Trophoblast cell (in vitro differentiated cells and primary cell): ENCODE measurements around the gene GRID2IP.

Source experiments
- DNase-seq, 2 donors: peaks; one replicate each; pipeline ENCODE4 v3.0.0-alpha.2; 2016
- H2AFZ ChIP-seq: 2 replicates; pipeline ENCODE4 v1.6.1; 2013; ENCODE audit warnings: low read length, moderate library complexity, mild to moderate bottlenecking; ENCODE audit not compliant: insufficient read depth, poor library complexity
- H2AK5ac ChIP-seq: 2 replicates; pipeline ENCODE4 v1.6.1; 2013; ENCODE audit warnings: mild to moderate bottlenecking, low read length
- H2BK120ac ChIP-seq: 2 replicates; pipeline ENCODE4 v1.6.1; 2013; ENCODE audit warnings: low read length, mild to moderate bottlenecking, moderate library complexity; ENCODE audit not compliant: insufficient read depth, poor library complexity
- H2BK12ac ChIP-seq: 2 replicates; pipeline ENCODE4 v1.6.1; 2013; ENCODE audit warnings: mild to moderate bottlenecking, low read length, moderate library complexity
- H2BK5ac ChIP-seq: 2 replicates; pipeline ENCODE4 v1.6.1; 2013; ENCODE audit warnings: low read length, low read depth, moderate library complexity, mild to moderate bottlenecking; ENCODE audit not compliant: poor library complexity
- H3K14ac ChIP-seq: 2 replicates; pipeline ENCODE4 v1.6.1; 2013; ENCODE audit warnings: mild to moderate bottlenecking, low read length
- H3K18ac ChIP-seq: 2 replicates; pipeline ENCODE4 v1.6.1; 2013; ENCODE audit warnings: mild to moderate bottlenecking, low read length
- H3K23ac ChIP-seq: 2 replicates; pipeline ENCODE4 v1.6.1; 2013; ENCODE audit warnings: low read length
- H3K27ac ChIP-seq: 2 replicates; pipeline ENCODE4 v1.5.1; 2013; ENCODE audit warnings: low read depth, mild to moderate bottlenecking, inconsistent platforms, low read length, moderate library complexity
- H3K27me3 ChIP-seq: 2 replicates; pipeline ENCODE4 v1.6.1; 2013; ENCODE audit warnings: inconsistent platforms, mild to moderate bottlenecking, low read length, moderate library complexity; ENCODE audit not compliant: insufficient read depth
- H3K36me3 ChIP-seq, 2 experiments: 1 replicate in 1 of 2; 2 replicates in 1 of 2; pipeline ENCODE4 v1.6.1; 2013; ENCODE audit warnings: low read length in 2 of 2, mild to moderate bottlenecking in 2 of 2, moderate library complexity in 1 of 2; ENCODE audit not compliant: insufficient read depth in 2 of 2, control insufficient read depth in 1 of 2
- H3K4ac ChIP-seq: 2 replicates; pipeline ENCODE4 v1.6.1; 2013; ENCODE audit warnings: low read depth, mild to moderate bottlenecking, low read length, moderate library complexity
- H3K4me1 ChIP-seq, 2 experiments: 1 replicate in 1 of 2; 2 replicates in 1 of 2; pipeline ENCODE4 v1.6.1; 2013; ENCODE audit warnings: low read length in 2 of 2, mild to moderate bottlenecking in 2 of 2, moderate library complexity in 1 of 2; ENCODE audit not compliant: insufficient read depth in 2 of 2, control insufficient read depth in 1 of 2
- H3K4me2 ChIP-seq: 2 replicates; pipeline ENCODE4 v1.6.1; 2013; ENCODE audit warnings: inconsistent platforms, mild to moderate bottlenecking, low read length, moderate library complexity
- H3K4me3 ChIP-seq: 2 replicates; pipeline ENCODE4 v1.5.1; 2013; ENCODE audit warnings: mild to moderate bottlenecking, low read depth, low read length, inconsistent platforms
- H3K79me1 ChIP-seq: one replicate; pipeline ENCODE4 v1.6.1; 2013; ENCODE audit warnings: low read length
- H3K79me2 ChIP-seq: 2 replicates; pipeline ENCODE4 v1.6.1; 2013; ENCODE audit warnings: low read length, mild to moderate bottlenecking; ENCODE audit not compliant: control insufficient read depth, insufficient read depth, poor library complexity
- H3K9ac ChIP-seq: 2 replicates; pipeline ENCODE4 v1.6.1; 2013; ENCODE audit warnings: mild to moderate bottlenecking, low read length
- H3K9me3 ChIP-seq: 2 replicates; pipeline ENCODE4 v1.6.1; 2013; ENCODE audit warnings: low read depth, mild to moderate bottlenecking, control low read depth, inconsistent platforms, low read length; ENCODE audit not compliant: insufficient read depth
- H4K12ac ChIP-seq: 2 replicates; pipeline ENCODE4 v1.6.1; 2013; ENCODE audit warnings: low read depth, mild to moderate bottlenecking, low read length, moderate library complexity
- H4K8ac ChIP-seq: 2 replicates; pipeline ENCODE4 v1.6.1; 2013; ENCODE audit warnings: low read depth, mild to moderate bottlenecking, low read length, moderate library complexity
- H4K91ac ChIP-seq: one replicate; pipeline ENCODE4 v1.6.1; 2013; ENCODE audit warnings: low read depth, mild to moderate bottlenecking, low read length, moderate library complexity
- WGBS: extraction: QIAGEN DNeasy Blood & Tissue Kit; methylation state at CpG from one replicate; pipeline ENCODE4 v1.1.7; 2013; ENCODE audit warnings: missing lambda C conversion rate; ENCODE audit not compliant: insufficient read length, insufficient coverage; ENCODE audit errors: extremely low coverage; 5-methylcytosine and 5-hydroxymethylcytosine counted together

Gene GRID2IP

DNA sequence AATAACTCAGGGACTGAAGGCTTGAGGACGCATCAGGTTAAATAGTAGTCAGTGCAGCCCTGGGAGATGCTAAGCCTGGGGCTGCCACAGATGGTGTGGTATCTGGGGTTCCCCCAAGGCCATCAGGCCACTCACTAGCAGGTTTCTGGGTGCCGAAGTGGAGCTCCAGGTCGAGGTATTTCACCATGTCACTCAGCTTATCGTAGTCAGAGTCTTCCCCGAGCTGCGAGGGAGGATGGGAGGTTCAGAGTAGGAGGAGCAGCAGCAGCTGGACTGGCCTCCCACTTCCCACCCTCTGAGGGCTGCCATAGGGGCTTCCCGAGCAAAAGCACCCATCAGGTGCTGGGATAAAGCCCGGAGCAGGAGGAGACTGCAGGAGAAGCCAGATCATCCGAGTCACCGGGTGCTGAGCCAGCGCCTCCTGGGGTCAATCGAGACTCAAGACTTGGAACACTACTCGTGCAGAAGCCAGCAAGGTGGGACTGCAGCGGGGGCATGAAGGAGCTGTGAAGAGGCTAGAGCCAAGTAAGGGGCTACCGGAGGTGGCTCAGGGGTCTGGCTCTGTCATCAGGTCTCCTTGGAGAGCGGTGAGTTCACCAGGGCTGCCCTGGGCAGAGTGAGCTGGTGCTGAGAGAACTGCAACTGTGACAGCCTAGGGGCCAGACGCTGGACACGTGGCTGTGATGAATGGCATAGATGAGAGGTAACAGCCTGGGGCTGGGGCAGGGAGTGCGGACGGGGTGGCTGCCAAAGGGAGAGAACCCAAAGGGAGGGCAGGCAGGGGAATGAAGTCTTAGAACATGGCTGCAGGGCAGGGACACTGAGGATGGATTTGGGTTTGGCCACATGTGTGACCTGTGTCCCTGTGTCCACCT, 45.3 kb downstream of the GRID2IP start:
- Histone ChIP-seq H2BK12ac (no peak overlapping the region), H3K4me2 (no peak overlapping the region), H4K91ac (no peak overlapping the region), H3K14ac (no peak overlapping the region), H3K4me3 (no peak overlapping the region), H3K36me3 (no peaks in the 10 kb centered on the region), H3K79me1 (peaks cover 3% of the 10 kb centered on the region), H3K9ac (no peak overlapping the region), H3K18ac (no peak overlapping the region), H2BK5ac (no peak overlapping the region), H4K8ac (no peak overlapping the region), H2AFZ (no peak overlapping the region), H2AK5ac (no peak overlapping the region), H4K12ac (no peak overlapping the region), H3K9me3 (peaks cover 7% of the 10 kb centered on the region), H3K4me1 (peaks cover 9 to 13% of the 10 kb centered on the region in 2 experiments), H3K23ac (no peak overlapping the region), H3K27me3 (no peaks in the 10 kb centered on the region), H3K4ac (no peak overlapping the region), H3K27ac (no peak overlapping the region), H3K79me2 (no peaks in the 10 kb centered on the region), H2BK120ac (no peak overlapping the region)
- no CpG with 5 or more reads among the region's 20 CpGs for WGBS
- DNase-seq: no peak

DNA sequence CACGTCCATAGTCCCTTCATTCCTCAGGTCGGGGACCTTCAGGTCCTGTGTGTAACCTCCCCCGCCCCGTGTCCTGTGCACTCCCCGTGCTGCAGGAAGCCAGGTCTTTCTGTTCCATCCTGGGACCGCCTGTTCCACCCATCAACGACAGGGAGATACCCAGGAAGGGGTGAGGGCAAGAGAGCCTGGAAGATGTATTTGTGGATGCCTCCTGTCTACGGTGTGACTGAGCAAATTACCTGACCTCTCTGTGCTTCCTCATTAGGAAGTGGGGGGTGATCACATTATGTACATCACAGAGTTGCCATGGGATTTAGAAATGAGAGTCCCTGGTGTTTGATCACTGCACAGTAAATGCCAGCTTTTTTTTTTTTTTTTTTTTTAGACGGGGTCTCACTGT, 46.3 kb downstream of the GRID2IP start:
- Histone ChIP-seq H3K36me3 (no peaks in the 10 kb centered on the region), H2AK5ac (no peak overlapping the region), H3K4me3 (peak overlapping the region; percentile 71), H3K18ac (no peak overlapping the region), H2AFZ (peak overlapping the region; percentile 72), H3K4me2 (peak overlapping the region; percentile 85), H2BK5ac (no peak overlapping the region), H4K8ac (peak overlapping the region; percentile 79), H3K23ac (no peak overlapping the region), H3K27ac (no peak overlapping the region), H2BK12ac (no peak overlapping the region), H4K12ac (no peak overlapping the region), H3K27me3 (no peaks in the 10 kb centered on the region), H3K4ac (no peak overlapping the region), H3K9ac (no peak overlapping the region), H4K91ac (peak overlapping the region; percentile 9), H2BK120ac (no peak overlapping the region), H3K79me1 (peaks cover 3% of the 10 kb centered on the region), H3K79me2 (no peaks in the 10 kb centered on the region), H3K9me3 (peaks cover 7% of the 10 kb centered on the region), H3K14ac (no peak overlapping the region), H3K4me1 (peaks cover 9 to 13% of the 10 kb centered on the region in 2 experiments)
- DNase-seq: no peak
- no CpG with 5 or more reads among the region's 9 CpGs for WGBS

DNA sequence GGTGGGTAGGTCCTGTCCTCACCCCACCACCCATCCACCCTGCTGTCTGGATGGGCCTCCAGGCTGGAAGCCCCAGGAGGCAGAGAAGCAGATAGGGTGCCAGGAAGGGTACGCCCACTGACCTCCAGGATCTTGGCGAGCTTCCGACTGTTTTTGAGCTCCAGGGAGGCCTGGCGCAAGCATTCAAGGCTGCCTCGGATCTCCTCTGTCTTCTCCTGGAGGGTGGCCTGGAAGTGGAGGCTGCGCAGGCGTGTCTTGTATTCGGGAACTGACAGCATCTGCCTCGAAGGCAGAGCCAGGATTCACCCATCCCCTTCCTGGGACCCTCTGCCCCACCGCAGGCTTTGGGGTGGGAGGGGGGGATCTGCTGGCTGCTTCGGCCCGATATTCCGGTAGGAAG, 48.4 kb downstream of the GRID2IP start:
- no peak overlapping the region for H3K14ac ChIP-seq
- H3K4me2 ChIP-seq: no peak overlapping the region
- H3K23ac ChIP-seq: no peak overlapping the region
- peaks cover 3% of the 10 kb centered on the region for H3K79me1 ChIP-seq
- DNase-seq: no peak
- no peak overlapping the region for H3K27ac ChIP-seq
- no peak overlapping the region for H3K9ac ChIP-seq
- H3K79me2 ChIP-seq: no peaks in the 10 kb centered on the region
- no peak overlapping the region for H2BK120ac ChIP-seq
- H3K36me3 ChIP-seq: no peaks in the 10 kb centered on the region
- H2AFZ ChIP-seq: no peak overlapping the region
- H3K18ac ChIP-seq: no peak overlapping the region
- H2AK5ac ChIP-seq: no peak overlapping the region
- WGBS: no CpG with 5 or more reads among the region's 13 CpGs
- H3K27me3 ChIP-seq: no peaks in the 10 kb centered on the region
- no peak overlapping the region for H4K12ac ChIP-seq
- no peak overlapping the region for H4K8ac ChIP-seq
- H3K4me3 ChIP-seq: no peak overlapping the region
- H3K4ac ChIP-seq: no peak overlapping the region
- H2BK5ac ChIP-seq: no peak overlapping the region
- no peak overlapping the region for H2BK12ac ChIP-seq
- H3K9me3 ChIP-seq: no peaks in the 10 kb centered on the region
- peaks cover 9 to 13% of the 10 kb centered on the region in 2 experiments for H3K4me1 ChIP-seq
- no peak overlapping the region for H4K91ac ChIP-seq

GRCh38 chr7:6501586-6502564, 49.4 kb downstream of the GRID2IP start:
- peaks cover 3% of the 10 kb centered on the region for H3K79me1 ChIP-seq
- no peak overlapping the region for H3K27ac ChIP-seq
- no peaks in the 10 kb centered on the region for H3K27me3 ChIP-seq
- no peak overlapping the region for H2BK5ac ChIP-seq
- H3K4me3 ChIP-seq: no peak overlapping the region
- no peak overlapping the region for H4K12ac ChIP-seq
- H3K4me2 ChIP-seq: no peak overlapping the region
- H3K4ac ChIP-seq: no peak overlapping the region
- no peaks in the 10 kb centered on the region for H3K36me3 ChIP-seq
- H3K79me2 ChIP-seq: no peaks in the 10 kb centered on the region
- no peak overlapping the region for H2AK5ac ChIP-seq
- no peak overlapping the region for H2BK12ac ChIP-seq
- no peak for DNase-seq
- H3K23ac ChIP-seq: no peak overlapping the region
- H4K8ac ChIP-seq: no peak overlapping the region
- H3K4me1 ChIP-seq: peaks cover 9 to 13% of the 10 kb centered on the region in 2 experiments
- no peak overlapping the region for H3K9ac ChIP-seq
- no peak overlapping the region for H2BK120ac ChIP-seq
- H3K9me3 ChIP-seq: no peaks in the 10 kb centered on the region
- WGBS: no CpG with 5 or more reads among the region's 12 CpGs
- H4K91ac ChIP-seq: no peak overlapping the region
- no peak overlapping the region for H3K18ac ChIP-seq
- H3K14ac ChIP-seq: no peak overlapping the region
- H2AFZ ChIP-seq: no peak overlapping the region
